ENCODE results near the gene IFITM5. TPM values are rescaled to one million over a fixed set of nuclear protein-coding genes. Genes with fewer than 3 reads are reported as not detected.
"Not testable (repeated sequence)": the region's sequence is repeated elsewhere in the genome, so short reads cannot be mapped to it uniquely, and the experiment has no call there.

The IFITM5 gene
- total RNA-seq, 2 donors from 2014 or later: not detected

GRCh38 chr11:315516-315994 lies 16.2 kb upstream of the IFITM5 start:
- Histone ChIP-seq H3K36me3 (no peaks in the 10 kb centered on the region), H3K4me3 (peak overlapping the region; percentile 8 to 41), H3K4me1 (replicated peaks) (peaks cover 16% of the 10 kb centered on the region), H3K27me3 (replicated peaks; ENCODE audit: insufficient read depth) (no peaks in the 10 kb centered on the region), H3K27ac (peak overlapping the region; percentile 37 to 86), H3K9me3 (no peaks in the 10 kb centered on the region)
- DNase-seq (ENCODE audit: low spot score): no peak
- no peak for TF ChIP-seq POLR2A (IDR thresholded peaks at IDR 0.05)
- WGBS: 61% methylated on average over 32 of the region's 32 CpGs
- intact Hi-C loops (cut with DNase I): no loop called here

GRCh38 chr11:315051-315481 lies 15.7 kb upstream of the IFITM5 start:
- DNase-seq (ENCODE audit: low spot score): no peak
- H3K9me3 ChIP-seq: no peaks in the 10 kb centered on the region
- peaks cover 16% of the 10 kb centered on the region for H3K4me1 ChIP-seq (replicated peaks)
- intact Hi-C loops (cut with DNase I): no loop called here
- no peaks in the 10 kb centered on the region for H3K36me3 ChIP-seq
- WGBS: 63% methylated on average over 9 of the region's 9 CpGs
- no peak for TF ChIP-seq POLR2A (IDR thresholded peaks at IDR 0.05)
- TF ChIP-seq POLR2AphosphoS5 (IDR thresholded peaks at IDR 0.05): no peak
- no peaks in the 10 kb centered on the region for H3K27me3 ChIP-seq (replicated peaks; ENCODE audit: insufficient read depth)
- peak overlapping the region; percentile 8 to 41 for H3K4me3 ChIP-seq
- peak overlapping the region; percentile 84 to 86 for H3K27ac ChIP-seq

GRCh38 chr11:314554-314875 lies 15.2 kb upstream of the IFITM5 start:
- 36% methylated on average over 6 of the region's 6 CpGs for WGBS
- H3K27me3 ChIP-seq (replicated peaks; ENCODE audit: insufficient read depth); intact Hi-C loops (cut with DNase I); H3K9me3 ChIP-seq; DNase-seq (ENCODE audit: low spot score); H3K36me3 ChIP-seq: not testable (repeated sequence)
- Histone ChIP-seq H3K4me3 (peak overlapping the region; percentile 25 to 41), H3K4me1 (replicated peaks) (peaks cover 16% of the 10 kb centered on the region), H3K27ac (peak overlapping the region; percentile 84 to 86)
- peak; percentile 5 for TF ChIP-seq POLR2A (IDR thresholded peaks at IDR 0.05)

- WGBS: 21% methylated on average over 18 of the region's 18 CpGs
- Histone ChIP-seq H3K4me1 (replicated peaks) (peaks cover 16% of the 10 kb centered on the region), H3K27ac (peak within 1 kb of the TSS; percentile 84 to 86), H3K4me3 (peak within 1 kb of the TSS; percentile 25 to 41), H3K27me3 (replicated peaks; ENCODE audit: insufficient read depth) (no peaks in the 10 kb centered on the region), H3K36me3 (no peaks in the 10 kb centered on the region), H3K9me3 (no peaks in the 10 kb centered on the region)
- intact Hi-C loops (cut with DNase I): no loop called here
- peak; percentile 55 for DNase-seq (ENCODE audit: low spot score)
- peak; percentile 89 for TF ChIP-seq POLR2AphosphoS5 (IDR thresholded peaks at IDR 0.05)
- peak; percentile 93 for TF ChIP-seq POLR2A (IDR thresholded peaks at IDR 0.05)
- TF ChIP-seq CTCF (IDR thresholded peaks at IDR 0.05): no peak
Observed at GRCh38 chr11:313787-314553, 14.6 kb upstream of the IFITM5 start, which contains the start of gene IFITM1. TSS of gene IFITM1 (plus strand) at chr11:314040. CDS start at chr11:314171, 131 bp downstream.

- WGBS: 40% methylated on average over 8 of the region's 8 CpGs
Observed at GRCh38 chr11:313304-313786, 14.0 kb upstream of the IFITM5 start.

More at GRCh38 chr11:313304-313786, 14.0 kb upstream of the IFITM5 start:
- TF ChIP-seq POLR2A (IDR thresholded peaks at IDR 0.05) (no peak), CTCF (IDR thresholded peaks at IDR 0.05) (no peak), POLR2AphosphoS5 (IDR thresholded peaks at IDR 0.05) (no peak)
- Histone ChIP-seq H3K4me3 (peak overlapping the region in 1 of 2 donors; percentile 41), H3K27ac (peak overlapping the region; percentile 84 to 86), H3K9me3 (no peaks in the 10 kb centered on the region), H3K4me1 (replicated peaks) (peaks cover 16% of the 10 kb centered on the region), H3K36me3 (no peaks in the 10 kb centered on the region), H3K27me3 (replicated peaks; ENCODE audit: insufficient read depth) (no peaks in the 10 kb centered on the region)
- DNase-seq (ENCODE audit: low spot score): no peak
- intact Hi-C loops (cut with DNase I): no loop called here

Data from prostate gland (tissue), 2 donors.